ENCODE data around the gene DLX6. TPM values are rescaled to one million over a fixed set of nuclear protein-coding genes. Genes with fewer than 3 reads are reported as not detected.

DLX6 gene
- total RNA-seq, 4 donors from 2014 or later, result 0.59 to 5.0 (median 1.6) TPM

- 30 to 45% methylated on average over 5 of the region's 5 CpGs for WGBS, 2 donors
- TF ChIP-seq POLR2A (IDR thresholded peaks at IDR 0.05) (no peak), CTCF (IDR thresholded peaks at IDR 0.05) (no peak)
- DNase-seq (ENCODE audit: low spot score in 2 of 2), result no peak
- intact Hi-C loops (cut with DNase I; ENCODE audit: low total_unique reads), result no loop called here
- no peak overlapping the region for H3K4me3 ChIP-seq (ENCODE audit: low read depth, poor library complexity, severe bottlenecking)
Observed at GRCh38 chr7:97014145-97014750, 8.9 kb downstream of the DLX6 start.

- no peak overlapping the region for H3K4me3 ChIP-seq (ENCODE audit: low read depth, poor library complexity, severe bottlenecking)
- no peak for DNase-seq (ENCODE audit: low spot score in 2 of 2)
- WGBS, 2 donors, result 37 to 42% methylated on average over 3 of the region's 3 CpGs
- intact Hi-C loops (cut with DNase I; ENCODE audit: low total_unique reads), result no loop called here
- TF ChIP-seq POLR2A (IDR thresholded peaks at IDR 0.05) (no peak), CTCF (IDR thresholded peaks at IDR 0.05) (no peak)
Observed at GRCh38 chr7:97015279-97015678, 9.9 kb downstream of the DLX6 start.

- TF ChIP-seq POLR2A (IDR thresholded peaks at IDR 0.05) (no peak), CTCF (IDR thresholded peaks at IDR 0.05) (no peak)
- H3K4me3 ChIP-seq (ENCODE audit: low read depth, poor library complexity, severe bottlenecking), result no peak overlapping the region
- intact Hi-C loops (cut with DNase I; ENCODE audit: low total_unique reads), result no loop called here
- WGBS, 2 donors, result 8 to 9% methylated on average over 12 of the region's 12 CpGs
- no peak for DNase-seq (ENCODE audit: low spot score in 2 of 2)
Observed at GRCh38 chr7:97015756-97016380, 10.5 kb downstream of the DLX6 start.

GRCh38 chr7:97016381-97017191, 11.2 kb downstream of the DLX6 start:
- WGBS, 2 donors, result 2 to 5% methylated on average over 52 to 54 of the region's 55 CpGs
- intact Hi-C loops (cut with DNase I; ENCODE audit: low total_unique reads), result no loop called here

More at GRCh38 chr7:97016381-97017191, 11.2 kb downstream of the DLX6 start:
- TF ChIP-seq CTCF (IDR thresholded peaks at IDR 0.05) (no peak), POLR2A (IDR thresholded peaks at IDR 0.05) (no peak)
- no peak for DNase-seq (ENCODE audit: low spot score in 2 of 2)
- no peak overlapping the region for H3K4me3 ChIP-seq (ENCODE audit: low read depth, poor library complexity, severe bottlenecking)

Data from lower leg skin (tissue), 4 donors.